GM12891 (cell line): Measurements from ENCODE around the gene TCF12.

Experiments
- POLR2A ChIP-seq: IDR thresholded peaks from 2 replicates; pipeline ENCODE4 v1.6.1; 2011; ENCODE audit warnings: low read depth, low read length, control low read depth
- POLR2AphosphoS5 ChIP-seq: IDR thresholded peaks from 2 replicates; pipeline ENCODE4 v1.6.1; 2011; ENCODE audit warnings: low read depth, low read length, control low read depth
- TAF1 ChIP-seq: IDR thresholded peaks from 2 replicates; pipeline ENCODE4 v1.6.1; 2011; ENCODE audit warnings: low read depth, low read length, control low read depth

- TF ChIP-seq POLR2A: no peak
- TF ChIP-seq POLR2AphosphoS5: no peak
- TF ChIP-seq TAF1: no peak
Observed at GRCh38 chr15:57152666-57153539, 234.5 kb downstream of the TCF12 start.
